T-cell (primary cell): ENCODE data around the gene RRM1. TPM values are rescaled to one million over a fixed set of nuclear protein-coding genes. Genes with fewer than 3 reads are reported as not detected.
"Not testable (repeated sequence)": the region's sequence is repeated elsewhere in the genome, so short reads cannot be mapped to it uniquely, and the experiment has no call there.

Source experiments
- ATAC-seq, 4 experiments: fragments of 200-7000 bp in 3 of 4; fragments of 150-1000 bp in 1 of 4; cut with Tn5 transposase; replicated peaks in 1 of 4; 1 replicate in 3 of 4; 2 replicates in 1 of 4; pipeline ENCODE4 v1.10.0; 2021; ENCODE audit warnings: moderate library complexity in 3 of 4, mild to moderate bottlenecking in 2 of 4, moderate number of reproducible peaks in 1 of 4
- CTCF ChIA-PET, 2 donors: fragments of 300-600 bp; sonication (Branson Sonifier 250); formaldehyde crosslinking; loops; one replicate each; lab custom pipeline; 2022; ENCODE audit warnings: antibody characterized with exemption in 2 of 2; lab: Charles Lee
- POLR2A ChIA-PET, 2 donors: fragments of 300-600 bp; sonication (Branson Sonifier 250); formaldehyde crosslinking; loops; one replicate each; lab custom pipeline; 2022; ENCODE audit warnings: antibody characterized with exemption in 2 of 2; lab: Charles Lee
- DNase-seq, 35 experiments: peaks; one replicate each; pipeline versions ENCODE4 v3.0.0 to v3.0.0-alpha.2; 2013 to 2023
- H3K27ac ChIP-seq: one replicate; pipeline ENCODE4 v1.5.1; 2013; ENCODE audit warnings: low read length
- H3K27me3 ChIP-seq, 2 experiments: replicated peaks in 1 of 2; 1 replicate in 1 of 2; 2 replicates in 1 of 2; pipeline versions ENCODE4 v1.6.1 to v1.7.0; 2013; ENCODE audit warnings: low read length in 1 of 2, mixed read lengths in 1 of 2; ENCODE audit not compliant: control insufficient read depth in 2 of 2, insufficient read depth in 2 of 2; ENCODE audit errors: extremely low read depth in 1 of 2
- H3K36me3 ChIP-seq, 2 donors: 1 replicate in 1 of 2; 2 replicates in 1 of 2; pipeline versions ENCODE4 v1.6.1 to v1.7.0; 2013; ENCODE audit warnings: low read length in 1 of 2; ENCODE audit not compliant: control insufficient read depth in 2 of 2, insufficient read depth in 1 of 2; ENCODE audit errors: extremely low read depth in 1 of 2
- H3K4me1 ChIP-seq, 2 experiments: 1 replicate in 1 of 2; 2 replicates in 1 of 2; pipeline versions ENCODE4 v1.6.1 to v1.7.0; 2013; ENCODE audit warnings: low read length in 2 of 2, mixed read lengths in 1 of 2; ENCODE audit not compliant: insufficient read depth in 2 of 2, control insufficient read depth in 1 of 2; ENCODE audit errors: extremely low read depth in 1 of 2
- H3K4me3 ChIP-seq, 2 donors: 1 replicate in 1 of 2; 2 replicates in 1 of 2; pipeline versions ENCODE4 v1.5.1 to v1.7.0; 2013; ENCODE audit warnings: mild to moderate bottlenecking in 2 of 2, low read length in 1 of 2, moderate library complexity in 1 of 2; ENCODE audit not compliant: control insufficient read depth in 1 of 2; ENCODE audit errors: extremely low read depth in 1 of 2
- H3K9me3 ChIP-seq: 2 replicates; pipeline ENCODE4 v1.7.0; 2013
- H3K27ac Mint-ChIP-seq, 2 donors: one replicate each; pipeline ENCODE4 v1.8.0; 2020 to 2021; ENCODE audit warnings: mild to moderate bottlenecking in 2 of 2, mixed read lengths in 2 of 2
- H3K27me3 Mint-ChIP-seq, 2 donors: one replicate each; pipeline ENCODE4 v1.8.0; 2021 to 2022; ENCODE audit warnings: mixed read lengths in 2 of 2
- H3K36me3 Mint-ChIP-seq: one replicate; pipeline ENCODE4 v1.8.0; 2021; ENCODE audit warnings: mixed read lengths
- H3K4me1 Mint-ChIP-seq, 3 donors: one replicate each; pipeline ENCODE4 v1.8.0; 2020 to 2022; ENCODE audit warnings: mixed read lengths in 3 of 3, mild to moderate bottlenecking in 1 of 3
- H3K4me3 Mint-ChIP-seq, 3 donors: one replicate each; pipeline ENCODE4 v1.8.0; 2020 to 2022; ENCODE audit warnings: mild to moderate bottlenecking in 3 of 3, mixed read lengths in 3 of 3, moderate library complexity in 3 of 3
- H3K9me3 Mint-ChIP-seq, 3 donors: one replicate each; pipeline ENCODE4 v1.8.0; 2020 to 2022; ENCODE audit warnings: mixed read lengths in 3 of 3
- WGBS: methylation state at CpG from one replicate; pipeline ENCODE4 v1.1.5; 2013; ENCODE audit warnings: missing lambda C conversion rate; ENCODE audit not compliant: insufficient coverage; 5-methylcytosine and 5-hydroxymethylcytosine counted together
- total RNA-seq, 35 experiments: library from RNA in 6 of 35; stranded (reverse) in 6 of 35; fragments of 120-200 nt in 1 of 35; gene quantifications; one replicate each; pipeline versions ENCODE4 v1.2.1 to v1.2.4 and lab custom pipeline; 2013 to 2026

The RRM1 gene
- total RNA-seq, 5 donors from 2014 or later (not counting 1 experiment from before 2014, with no cell fraction given) = 27.4 to 50.8 (median 36.1) TPM

- H3K27me3 ChIP-seq, H3K36me3 Mint-ChIP-seq, H3K4me1 Mint-ChIP-seq, CTCF ChIA-PET, H3K27me3 Mint-ChIP-seq, H3K27ac Mint-ChIP-seq, H3K4me3 ChIP-seq, H3K27ac ChIP-seq, H3K4me3 Mint-ChIP-seq, ATAC-seq, DNase-seq, H3K9me3 ChIP-seq, H3K36me3 ChIP-seq, H3K9me3 Mint-ChIP-seq, H3K4me1 ChIP-seq: not testable (repeated sequence)
- POLR2A ChIA-PET = interaction anchor here in 1 of 2 donors (0.6 kb wide), 1 partner anchor 9 kb away, joined by 8 read pairs; no protein-coding TSS in a partner anchor
- WGBS = no CpG with 5 or more reads among the region's 1 CpG
Observed at GRCh38 chr11:4158818-4159217, 64.2 kb downstream of the RRM1 start.

- Histone ChIP-seq H3K27ac (no peak overlapping the region), H3K36me3 (no peaks in the 10 kb centered on the region), H3K27me3 (peaks cover 0 to 3% of the 10 kb centered on the region in 2 experiments), H3K9me3 (no peaks in the 10 kb centered on the region), H3K4me1 (no peaks in the 10 kb centered on the region), H3K4me3 (no peak overlapping the region)
- Mint-ChIP-seq H3K27me3 (no peaks in the 10 kb centered on the region), H3K27ac (no peak overlapping the region), H3K4me1 (no peaks in the 10 kb centered on the region), H3K4me3 (no peak overlapping the region), H3K9me3 (no peaks in the 10 kb centered on the region), H3K36me3 (no peaks in the 10 kb centered on the region)
- WGBS = no CpG with 5 or more reads among the region's 1 CpG
- POLR2A ChIA-PET = no interaction called here
- no peak for DNase-seq
- CTCF ChIA-PET = no interaction called here
- no peak for ATAC-seq
Observed at GRCh38 chr11:4161305-4161704, 66.7 kb downstream of the RRM1 start.

GRCh38 chr11:4164884-4165590 is 70.4 kb downstream of the RRM1 start:
- H3K36me3 ChIP-seq = no peaks in the 10 kb centered on the region
- no peak for DNase-seq
- WGBS = no CpG with 5 or more reads among the region's 3 CpGs
- ChIA-PET POLR2A (no interaction called here), CTCF (interaction anchor here in 1 of 2 donors (0.6 kb wide), 1 partner anchor 959 kb away, joined by 8 read pairs; no protein-coding TSS in a partner anchor)
- Mint-ChIP-seq H3K9me3 (no peaks in the 10 kb centered on the region), H3K36me3 (no peaks in the 10 kb centered on the region), H3K4me1 (no peaks in the 10 kb centered on the region), H3K27me3 (no peaks in the 10 kb centered on the region), H3K4me3 (no peak overlapping the region), H3K27ac (no peak overlapping the region)
- peaks cover 0 to 4% of the 10 kb centered on the region in 2 experiments for H3K27me3 ChIP-seq
- H3K4me3 ChIP-seq = no peak overlapping the region
- ATAC-seq = no peak
- H3K4me1 ChIP-seq = no peaks in the 10 kb centered on the region
- no peak overlapping the region for H3K27ac ChIP-seq
- H3K9me3 ChIP-seq = no peaks in the 10 kb centered on the region

GRCh38 chr11:4167292-4167691 is 72.7 kb downstream of the RRM1 start:
- no peak for DNase-seq
- no peak overlapping the region for H3K4me3 ChIP-seq
- H3K27me3 Mint-ChIP-seq = no peaks in the 10 kb centered on the region
- no peak for ATAC-seq
- 96% methylated on average over 3 of the region's 3 CpGs for WGBS
- no peak overlapping the region for H3K27ac ChIP-seq
- no peaks in the 10 kb centered on the region for H3K9me3 Mint-ChIP-seq
- no peaks in the 10 kb centered on the region for H3K36me3 Mint-ChIP-seq
- no peak overlapping the region for H3K4me3 Mint-ChIP-seq
- H3K9me3 ChIP-seq = no peaks in the 10 kb centered on the region
- no peak overlapping the region for H3K27ac Mint-ChIP-seq
- POLR2A ChIA-PET = no interaction called here
- CTCF ChIA-PET = no interaction called here
- no peaks in the 10 kb centered on the region for H3K4me1 ChIP-seq
- H3K4me1 Mint-ChIP-seq = no peaks in the 10 kb centered on the region
- no peaks in the 10 kb centered on the region for H3K36me3 ChIP-seq
- peaks cover 0 to 4% of the 10 kb centered on the region in 2 experiments for H3K27me3 ChIP-seq

DNA sequence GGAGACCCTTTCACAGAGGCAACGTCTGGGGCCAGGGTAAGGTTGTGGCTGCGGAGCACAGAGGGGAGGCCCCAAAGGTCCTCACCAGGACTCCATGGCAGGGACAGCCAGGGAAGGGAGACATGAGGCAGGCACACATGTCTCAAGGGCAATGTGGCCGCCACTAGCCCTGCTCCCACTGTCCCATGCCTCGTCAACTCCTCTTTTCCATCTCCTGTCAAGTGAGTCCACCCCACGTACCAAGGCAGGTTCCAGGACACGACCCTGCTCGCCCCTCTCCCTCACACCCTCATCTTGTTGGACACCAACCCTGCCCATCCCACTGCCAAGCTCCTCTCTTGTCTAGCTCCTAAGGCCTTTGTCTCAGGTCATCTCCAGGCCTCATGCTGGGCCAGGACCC is 73.2 kb downstream of the RRM1 start:
- WGBS = 63% methylated on average over 7 of the region's 7 CpGs
- H3K9me3 ChIP-seq = no peaks in the 10 kb centered on the region
- H3K4me1 ChIP-seq = no peaks in the 10 kb centered on the region
- H3K27ac ChIP-seq = no peak overlapping the region
- no peaks in the 10 kb centered on the region for H3K4me1 Mint-ChIP-seq
- no peak overlapping the region for H3K4me3 Mint-ChIP-seq
- no peak for DNase-seq
- no peaks in the 10 kb centered on the region for H3K27me3 Mint-ChIP-seq
- ChIA-PET POLR2A (no interaction called here), CTCF (no interaction called here)
- H3K4me3 ChIP-seq = no peak overlapping the region
- no peak overlapping the region for H3K27ac Mint-ChIP-seq
- no peaks in the 10 kb centered on the region for H3K36me3 ChIP-seq
- peaks cover 0 to 4% of the 10 kb centered on the region in 2 experiments for H3K27me3 ChIP-seq
- no peak for ATAC-seq
- no peaks in the 10 kb centered on the region for H3K36me3 Mint-ChIP-seq
- no peaks in the 10 kb centered on the region for H3K9me3 Mint-ChIP-seq

- H3K9me3 ChIP-seq, H3K4me3 Mint-ChIP-seq, H3K27me3 ChIP-seq, H3K27ac ChIP-seq, POLR2A ChIA-PET, H3K9me3 Mint-ChIP-seq, H3K4me3 ChIP-seq, H3K36me3 Mint-ChIP-seq, ATAC-seq, CTCF ChIA-PET, H3K27ac Mint-ChIP-seq, H3K4me1 Mint-ChIP-seq, H3K4me1 ChIP-seq, H3K36me3 ChIP-seq: not testable (repeated sequence)
- WGBS = 80% methylated on average over 1 of the region's 33 CpGs
- peaks cover 5 to 22% of the 10 kb centered on the region in 2 donors for H3K27me3 Mint-ChIP-seq
- peak in 1 of 35 experiments; percentile 16 for DNase-seq
Observed at GRCh38 chr11:4175620-4176350, 81.2 kb downstream of the RRM1 start.
